ENCODE results near the gene FXYD1. TPM values are rescaled to one million over a fixed set of nuclear protein-coding genes. Genes with fewer than 3 reads are reported as not detected.
"Not testable (repeated sequence)": the region's sequence is repeated elsewhere in the genome, so short reads cannot be mapped to it uniquely, and the experiment has no call there.

FXYD1 gene
- total RNA-seq, 1 experiment from 2014 or later: not detected

DNA sequence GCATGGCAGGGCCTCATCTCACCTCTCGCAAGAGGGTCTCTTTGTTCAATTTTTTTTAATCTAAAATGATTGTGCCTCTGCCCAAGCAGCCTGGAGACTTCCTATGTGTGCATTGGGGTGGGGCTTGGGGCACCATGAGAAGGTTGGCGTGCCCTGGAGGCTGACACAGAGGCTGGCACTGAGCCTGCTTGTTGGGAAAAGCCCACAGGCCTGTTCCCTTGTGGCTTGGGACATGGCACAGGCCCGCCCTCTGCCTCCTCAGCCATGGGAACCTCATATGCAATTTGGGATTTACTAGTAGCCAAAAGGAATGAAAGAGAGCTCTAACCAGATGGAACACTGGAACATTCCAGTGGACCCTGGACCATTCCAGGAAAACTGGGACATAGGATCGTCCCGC lies 15.1 kb upstream of the FXYD1 start:
- no peak for DNase-seq (ENCODE audit: extremely low read depth, low read depth)

DNA sequence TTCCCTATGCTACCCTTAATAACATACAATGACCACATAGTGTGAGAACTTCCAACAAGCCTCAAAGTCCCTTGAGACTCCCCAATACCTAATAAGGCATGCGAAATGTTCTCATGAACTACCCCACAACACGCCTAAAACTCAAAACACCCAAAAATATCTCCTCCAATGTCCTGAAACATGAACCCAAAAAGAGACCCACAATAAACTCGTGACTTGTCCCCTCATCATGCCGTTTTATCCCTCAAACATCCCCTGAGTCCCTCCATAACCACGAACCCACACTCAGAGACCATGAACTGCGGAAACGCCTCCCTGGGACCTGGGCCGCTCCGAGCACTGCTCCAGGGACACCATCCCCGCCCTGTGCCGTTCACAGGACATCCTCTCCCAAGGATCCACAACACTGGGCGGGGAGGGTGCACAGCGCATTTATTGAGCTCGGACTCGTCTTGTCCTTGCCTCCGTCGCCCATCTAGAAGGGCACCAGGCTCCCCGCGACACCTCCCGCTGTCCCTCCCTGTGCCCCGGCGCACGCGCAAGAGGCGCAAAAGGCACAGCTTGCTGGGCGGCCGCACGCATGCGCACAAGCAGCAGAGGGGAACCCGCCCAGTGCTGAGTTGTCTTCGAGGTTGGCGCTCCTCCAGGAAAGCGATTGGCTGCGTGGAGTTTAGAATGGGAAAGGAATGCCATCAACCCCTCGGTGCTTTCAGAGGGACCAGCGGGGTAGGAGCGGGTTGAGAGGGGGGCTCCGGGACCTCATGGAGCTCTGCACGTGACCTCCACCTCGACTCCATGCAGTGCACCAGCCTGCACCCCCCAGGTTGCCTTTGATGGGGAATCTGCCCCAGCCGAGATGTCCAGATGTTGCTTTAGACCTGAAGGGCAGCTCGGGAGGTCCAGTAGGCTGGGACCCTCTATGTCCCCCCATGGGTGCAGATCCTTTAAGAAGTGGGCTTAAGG lies 14.2 kb upstream of the FXYD1 start:
- DNase-seq (ENCODE audit: extremely low read depth, low read depth): peak; percentile 85

DNA sequence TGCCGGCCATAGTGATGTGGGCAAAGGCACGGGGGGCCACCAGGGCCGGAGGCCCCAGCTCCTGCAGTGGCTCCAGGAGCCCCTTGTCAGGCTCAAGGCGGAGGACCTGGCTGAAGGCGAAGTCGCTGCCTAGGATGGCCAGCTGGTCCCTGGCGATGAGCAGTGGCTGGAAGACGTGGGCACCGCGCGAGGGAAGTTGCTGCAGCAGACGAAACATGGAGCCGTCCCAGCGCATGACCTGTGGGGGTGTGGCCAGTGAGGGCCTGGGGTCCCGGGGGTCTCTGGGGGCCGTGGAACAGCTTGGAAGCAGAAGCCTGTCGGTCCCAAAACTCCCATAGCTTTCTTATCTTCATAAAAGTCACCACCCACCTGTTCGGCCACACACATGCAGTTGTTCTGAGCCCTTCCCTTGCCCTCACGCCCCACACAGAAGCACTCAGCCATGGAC lies 13.3 kb upstream of the FXYD1 start:
- no peak for DNase-seq (ENCODE audit: extremely low read depth, low read depth)

DNA sequence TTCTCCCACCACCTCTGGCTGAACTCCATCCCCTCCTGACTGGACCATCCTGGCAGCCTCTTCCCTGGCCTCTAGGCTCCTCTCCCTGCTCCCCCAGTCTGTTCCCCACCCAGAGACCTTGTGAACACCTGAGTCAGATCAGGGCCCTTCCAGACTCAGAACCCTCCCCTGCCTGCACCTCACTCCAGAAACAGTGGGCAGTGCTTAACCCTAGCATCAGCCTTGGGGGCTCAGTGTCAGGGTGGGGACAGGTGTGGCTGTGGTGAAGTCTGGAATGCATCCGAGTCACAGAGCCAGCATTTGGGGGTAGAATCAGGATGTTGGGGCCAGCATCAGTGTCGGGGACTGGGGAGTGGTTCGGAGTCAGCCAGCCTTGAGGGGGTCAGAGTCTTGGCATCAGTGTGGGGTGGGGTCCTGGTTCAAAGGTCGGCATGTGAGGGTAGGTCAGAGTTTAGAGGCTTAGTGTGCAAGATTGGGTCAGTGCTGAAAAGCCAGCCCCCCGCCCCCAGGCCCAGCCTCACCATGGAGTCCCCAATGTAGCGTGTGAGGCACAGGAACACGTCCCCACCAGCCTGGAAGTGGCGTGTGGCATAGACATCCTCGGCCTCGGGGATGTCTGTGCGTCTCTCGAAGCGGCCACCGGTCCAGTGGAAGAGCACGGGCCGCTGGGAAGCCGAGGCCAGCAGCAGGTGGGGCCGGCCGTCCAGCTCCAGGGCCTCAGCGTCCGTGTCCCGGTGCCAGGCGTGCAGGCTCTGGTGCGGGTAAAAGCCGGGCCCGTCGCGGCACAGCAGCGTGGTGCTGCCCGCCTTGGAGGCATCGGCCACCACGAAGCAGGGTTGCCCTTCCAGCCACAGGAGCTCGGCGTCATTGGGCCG lies 12.6 kb upstream of the FXYD1 start:
- DNase-seq (ENCODE audit: extremely low read depth, low read depth): no peak

DNA sequence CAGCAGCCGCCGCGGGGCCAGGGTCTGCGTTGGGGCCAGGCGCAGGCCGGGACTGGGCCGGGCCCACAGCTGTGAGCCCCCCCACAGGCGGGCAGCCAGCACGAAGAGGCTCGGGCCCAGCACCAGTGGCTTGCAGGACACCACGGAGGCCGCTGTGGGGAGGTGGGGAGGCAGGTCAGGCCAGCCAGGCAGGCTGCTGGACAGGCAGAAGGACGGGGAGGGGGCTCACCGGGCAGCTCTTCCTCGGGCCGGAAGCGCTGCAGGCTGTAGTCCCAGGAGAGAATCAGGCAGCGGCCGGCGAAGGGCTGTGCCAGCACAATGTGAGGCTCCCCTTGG lies 12.0 kb upstream of the FXYD1 start:
- DNase-seq (ENCODE audit: extremely low read depth, low read depth): no peak

DNA sequence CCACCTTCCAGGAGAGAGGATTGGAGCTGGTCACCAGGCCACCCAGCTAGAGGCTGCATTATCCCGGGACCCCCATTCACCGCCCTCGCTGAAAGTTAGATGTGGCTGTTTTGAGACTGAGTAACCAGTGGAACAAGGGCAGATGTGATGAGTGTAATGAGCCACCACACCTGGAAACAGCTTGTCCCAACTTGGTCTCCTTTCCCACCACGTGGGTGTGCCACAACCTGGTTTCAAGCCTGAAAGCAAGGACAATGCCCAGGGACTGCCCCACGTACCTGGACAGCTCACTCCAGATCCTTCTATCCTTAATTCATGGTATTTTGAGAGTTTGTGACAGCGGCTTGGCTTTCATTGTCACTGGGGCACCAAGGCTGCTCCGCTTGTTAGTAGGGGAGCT lies 10.8 kb upstream of the FXYD1 start:
- no peak for DNase-seq (ENCODE audit: extremely low read depth, low read depth)

DNA sequence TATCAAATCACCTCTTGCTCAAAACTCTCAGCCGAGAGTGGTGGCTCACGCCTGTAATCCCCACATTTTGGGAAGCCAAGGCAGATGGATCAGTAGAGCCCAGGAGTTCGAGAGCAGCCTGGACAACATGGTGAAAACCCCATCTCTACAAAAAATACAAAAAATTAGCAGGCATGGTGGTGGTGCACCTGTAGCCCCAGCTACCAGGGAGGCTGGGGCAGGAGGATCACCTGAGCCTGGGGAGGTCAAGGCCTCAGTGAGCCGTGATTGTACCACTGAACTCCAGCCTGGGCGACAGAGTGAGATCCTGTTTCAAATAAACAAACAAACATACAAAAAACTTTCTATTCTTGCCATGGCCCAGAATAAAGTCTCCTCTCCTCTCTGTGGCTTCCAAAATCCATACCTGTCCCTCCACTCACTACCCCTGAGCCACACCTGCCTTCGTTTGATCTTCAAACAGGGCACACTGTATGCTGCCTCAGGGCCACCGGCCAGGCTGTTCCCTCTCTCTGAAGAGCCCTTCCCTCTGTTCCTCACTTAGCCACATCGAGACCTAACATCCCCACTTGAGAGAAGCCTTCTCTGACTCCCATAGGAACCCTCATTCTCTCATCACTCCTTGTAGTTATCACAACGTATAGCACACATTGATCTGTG lies 10.1 kb upstream of the FXYD1 start:
- no peak for DNase-seq (ENCODE audit: extremely low read depth, low read depth)

DNA sequence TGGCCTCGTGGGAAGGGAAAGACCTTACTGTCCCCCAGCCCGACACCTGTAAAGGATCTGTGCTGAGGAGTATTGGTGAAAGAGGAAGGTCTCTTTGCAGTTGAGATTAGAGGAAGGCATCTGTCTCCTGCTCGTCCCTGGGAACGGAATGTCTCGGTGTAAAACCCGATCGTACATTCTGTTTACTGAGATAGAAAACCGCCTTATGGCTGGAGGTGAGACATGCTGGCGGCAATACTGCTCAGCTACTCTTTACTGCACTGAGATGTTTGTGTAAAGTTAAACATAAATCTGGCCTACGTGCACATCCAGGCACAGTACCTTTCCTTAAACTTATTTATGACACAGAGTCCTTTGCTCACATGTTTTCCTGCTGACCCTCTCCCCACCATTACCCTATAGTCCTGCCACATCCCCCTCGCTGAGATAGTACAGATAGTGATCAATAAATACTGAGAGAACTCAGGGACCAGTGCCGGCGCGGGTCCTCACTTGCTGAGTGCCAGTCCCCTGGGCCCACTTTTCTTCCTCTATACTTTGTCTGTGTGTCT lies 8.8 kb upstream of the FXYD1 start:
- not testable (repeated sequence) for DNase-seq (ENCODE audit: extremely low read depth, low read depth)

- DNase-seq (ENCODE audit: extremely low read depth, low read depth): no peak
Observed at GRCh38 chr19:35130761-35131720, 7.6 kb upstream of the FXYD1 start.

DNA sequence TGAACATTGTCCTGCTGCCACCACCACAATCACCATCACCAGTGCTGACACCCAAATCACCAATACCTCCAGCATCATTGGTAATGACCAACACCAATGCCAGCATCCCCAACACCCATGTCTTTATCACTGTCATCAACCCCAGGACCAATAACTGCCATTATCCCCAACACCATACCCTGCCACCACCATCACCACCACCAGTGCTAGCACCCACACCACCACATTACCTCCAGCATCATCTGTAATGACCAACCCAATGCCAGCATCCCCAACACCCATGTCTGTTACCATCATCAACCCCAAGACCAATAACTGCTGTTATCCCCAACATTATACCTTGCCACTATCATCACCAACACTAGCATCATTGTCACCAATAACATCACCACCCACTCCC lies 6.4 kb upstream of the FXYD1 start:
- DNase-seq (ENCODE audit: extremely low read depth, low read depth): no peak

- DNase-seq (ENCODE audit: extremely low read depth, low read depth): no peak
Observed at GRCh38 chr19:35133826-35134225, 4.8 kb upstream of the FXYD1 start.

GRCh38 chr19:35134601-35135242 lies 3.9 kb upstream of the FXYD1 start, which contains the start of gene LGI4:
Gene LGI4 (minus strand): TSS chr19:35135059. CDS start chr19:35134680, 379 bp downstream.
- no peak for DNase-seq (ENCODE audit: extremely low read depth, low read depth)

- peak; percentile 50 for DNase-seq (ENCODE audit: extremely low read depth, low read depth)
Observed at GRCh38 chr19:35135389-35135909, 3.2 kb upstream of the FXYD1 start.

GRCh38 chr19:35136231-35136630 lies 2.4 kb upstream of the FXYD1 start:
- DNase-seq (ENCODE audit: extremely low read depth, low read depth): no peak

DNA sequence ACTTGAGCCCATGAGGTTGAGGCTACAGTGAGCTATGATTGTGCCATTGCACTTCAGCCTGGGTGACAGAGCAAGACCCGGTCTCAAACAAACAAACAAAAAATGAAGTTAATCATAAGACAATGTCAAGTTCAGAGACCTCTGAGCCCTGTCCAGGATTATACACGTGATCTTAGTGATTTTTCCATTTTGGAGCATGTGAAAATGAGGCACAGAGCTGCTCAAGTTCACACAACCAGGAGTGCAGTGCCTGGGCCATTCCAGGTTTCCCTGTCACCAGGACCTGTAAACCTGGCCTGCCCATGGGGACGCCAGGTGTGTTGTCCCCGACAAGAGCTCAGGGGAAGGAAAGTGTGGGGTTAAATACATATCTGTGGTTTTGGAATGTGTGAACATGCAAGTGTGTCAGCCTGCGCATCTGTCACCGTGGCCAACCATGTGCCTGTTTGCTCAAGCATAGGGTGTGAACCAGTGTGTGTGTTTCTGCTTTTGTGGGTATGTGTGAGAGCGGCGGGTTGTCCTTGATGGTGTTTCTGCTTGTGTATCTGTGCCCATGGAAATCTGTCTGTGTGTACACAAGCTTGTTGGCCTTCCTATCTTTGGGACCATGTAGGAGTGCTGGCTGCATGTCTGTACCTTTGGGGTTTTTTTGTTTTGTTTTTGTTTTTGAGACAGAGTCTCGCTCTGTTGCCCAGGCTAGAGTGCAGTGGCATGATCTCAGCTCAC lies 1.5 kb upstream of the FXYD1 start:
- DNase-seq (ENCODE audit: extremely low read depth, low read depth): no peak

DNA sequence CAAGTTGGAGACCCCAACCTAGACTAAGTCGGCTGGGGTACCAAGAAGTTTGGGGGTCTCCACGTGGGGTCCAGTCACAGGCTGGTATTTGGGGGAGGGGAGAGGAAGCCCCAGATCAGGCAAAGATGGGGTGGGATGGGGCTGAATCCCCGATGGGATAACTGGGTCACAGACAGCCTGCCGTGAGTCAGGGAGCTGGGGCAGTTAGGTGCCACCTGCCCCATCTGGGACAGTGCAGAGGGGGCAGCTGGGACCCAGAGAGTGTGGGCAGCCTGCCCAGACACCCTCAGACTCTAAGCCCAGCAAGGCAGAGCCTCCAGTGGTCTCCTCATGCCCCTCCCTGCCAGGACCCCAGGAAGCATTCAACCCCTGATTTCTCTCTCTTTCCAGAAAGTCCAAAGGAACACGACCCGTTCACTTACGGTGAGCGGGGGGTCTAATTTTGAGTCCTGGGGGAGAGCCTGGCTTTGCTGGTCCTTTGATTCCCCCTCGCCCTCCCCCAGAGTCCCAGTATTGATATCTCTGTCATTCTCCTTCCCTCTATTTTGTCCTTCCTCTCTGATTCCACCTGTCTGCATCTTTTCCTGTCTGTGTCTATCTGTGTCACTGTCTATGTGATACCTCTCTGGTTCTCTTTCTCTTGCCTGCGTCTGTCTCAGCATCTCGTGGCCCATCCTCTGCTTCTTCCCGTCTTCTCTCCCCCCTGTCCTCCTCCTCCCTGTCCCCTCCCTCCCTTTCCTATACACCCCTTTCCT lies 1.8 kb downstream of the FXYD1 start:
- no peak for DNase-seq (ENCODE audit: extremely low read depth, low read depth)

All from NCI-H460 (cell line).